SW 1271 (cell line): ENCODE data around the gene ZFP36.

Source experiments
- DNase-seq, 2 experiments: peaks; one replicate each; lab custom pipeline; 2025; lab: John Stamatoyannopoulos, UW

The ZFP36 gene

DNA sequence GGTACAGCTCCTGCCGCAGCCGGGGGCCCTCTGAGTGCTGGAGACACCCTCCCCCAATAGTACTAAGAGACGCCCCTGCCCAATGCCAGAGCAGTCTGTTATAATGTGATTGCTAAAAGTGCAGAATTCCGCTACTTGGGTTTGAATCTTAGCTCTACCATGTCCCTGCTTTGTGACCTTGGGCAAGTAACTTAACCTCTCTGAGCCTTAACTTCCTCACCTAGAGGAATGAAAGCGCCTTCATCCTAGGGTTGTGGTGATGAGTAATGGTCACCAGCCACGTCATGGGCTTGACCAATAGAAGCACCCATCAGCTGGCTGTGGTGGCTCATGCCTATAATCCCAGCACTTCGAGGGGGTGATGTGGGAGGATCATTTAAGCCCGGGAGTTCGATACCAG is 12.4 kb downstream of the ZFP36 start:
- no peak for DNase-seq

DNA sequence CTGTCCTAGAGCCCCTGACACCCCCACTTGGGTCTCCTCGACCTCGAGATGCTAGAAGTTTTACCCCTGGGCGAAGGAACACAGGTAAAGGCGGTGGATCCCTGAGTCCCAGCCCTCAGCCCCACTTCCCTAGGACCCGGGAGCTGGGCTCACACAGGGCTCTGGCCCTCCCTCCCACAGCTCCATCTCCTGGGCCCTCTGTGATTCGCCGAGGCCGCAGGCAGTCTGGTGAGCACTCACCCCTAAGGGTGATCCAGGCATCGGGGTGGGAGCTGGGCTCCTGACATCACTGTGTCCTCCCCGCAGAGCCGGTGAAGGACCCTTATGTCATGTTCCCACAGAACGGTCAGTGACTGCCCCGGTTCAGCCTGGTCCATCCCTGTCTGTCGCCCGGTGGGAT is 14.1 kb downstream of the ZFP36 start:
- no peak for DNase-seq

DNA sequence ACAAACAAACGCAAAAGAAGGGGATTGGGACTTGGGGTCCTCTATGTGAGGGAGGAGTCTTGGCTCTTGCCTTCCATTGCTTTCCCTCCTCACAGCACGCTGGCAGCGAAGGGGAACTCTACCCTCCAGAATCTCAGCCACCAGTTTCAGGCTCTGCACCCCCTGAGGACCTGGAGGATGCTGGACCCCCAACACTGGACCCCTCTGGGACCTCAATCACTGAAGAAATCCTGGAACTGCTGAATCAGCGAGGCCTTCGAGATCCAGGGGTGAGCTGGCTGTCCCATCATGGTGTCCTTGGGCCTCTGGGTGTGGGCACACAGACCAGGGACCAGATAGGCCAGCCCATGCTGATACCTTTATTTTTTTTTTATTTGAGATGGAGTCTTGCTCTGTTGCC is 15.4 kb downstream of the ZFP36 start:
- no peak for DNase-seq

DNA sequence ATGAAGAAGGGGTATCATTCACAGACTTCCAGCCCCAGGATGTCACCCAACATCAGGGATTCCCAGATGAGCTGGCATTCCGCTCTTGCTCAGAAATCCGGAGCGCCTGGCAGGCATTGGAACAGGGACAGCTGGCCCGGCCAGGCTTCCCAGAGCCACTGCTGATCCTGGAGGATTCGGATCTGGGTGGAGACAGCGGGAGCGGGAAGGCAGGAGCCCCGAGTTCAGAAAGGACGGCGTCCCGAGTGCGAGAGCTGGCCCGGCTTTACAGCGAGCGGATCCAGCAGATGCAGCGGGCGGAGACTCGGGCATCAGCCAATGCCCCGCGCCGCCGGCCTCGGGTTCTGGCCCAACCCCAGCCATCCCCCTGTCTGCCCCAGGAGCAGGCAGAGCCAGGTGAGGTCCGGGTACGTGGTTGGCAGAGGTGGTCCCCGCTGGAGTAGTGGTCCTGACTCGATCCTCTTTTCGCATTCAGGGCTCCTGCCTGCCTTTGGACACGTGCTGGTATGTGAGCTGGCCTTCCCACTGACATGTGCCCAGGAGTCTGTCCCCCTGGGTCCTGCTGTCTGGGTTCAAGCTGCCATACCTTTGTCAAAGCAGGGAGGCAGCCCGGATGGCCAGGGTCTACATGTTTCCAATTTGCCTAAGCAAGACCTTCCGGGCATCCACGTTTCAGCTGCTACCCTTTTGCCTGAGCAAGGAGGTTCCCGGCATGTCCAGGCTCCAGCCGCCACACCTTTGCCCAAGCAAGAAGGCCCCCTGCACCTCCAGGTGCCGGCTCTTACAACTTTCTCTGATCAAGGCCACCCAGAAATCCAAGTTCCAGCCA is 16.8 kb downstream of the ZFP36 start:
- no peak for DNase-seq

DNA sequence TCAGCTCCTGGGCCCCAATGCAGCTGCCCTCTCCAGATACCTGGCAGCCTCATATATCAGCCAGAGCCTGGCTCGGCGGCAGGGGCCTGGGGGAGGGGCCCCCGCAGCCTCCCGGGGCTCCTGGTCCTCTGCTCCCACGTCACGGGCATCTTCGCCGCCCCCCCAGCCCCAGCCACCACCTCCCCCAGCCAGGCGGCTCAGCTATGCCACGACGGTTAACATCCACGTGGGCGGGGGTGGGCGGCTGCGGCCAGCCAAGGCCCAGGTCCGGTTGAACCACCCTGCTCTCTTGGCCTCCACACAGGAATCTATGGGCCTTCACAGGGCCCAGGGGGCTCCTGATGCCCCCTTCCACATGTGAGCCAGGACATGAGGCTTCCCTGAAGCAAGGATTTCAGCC is 18.3 kb downstream of the ZFP36 start:
- DNase-seq: no peak

DNA sequence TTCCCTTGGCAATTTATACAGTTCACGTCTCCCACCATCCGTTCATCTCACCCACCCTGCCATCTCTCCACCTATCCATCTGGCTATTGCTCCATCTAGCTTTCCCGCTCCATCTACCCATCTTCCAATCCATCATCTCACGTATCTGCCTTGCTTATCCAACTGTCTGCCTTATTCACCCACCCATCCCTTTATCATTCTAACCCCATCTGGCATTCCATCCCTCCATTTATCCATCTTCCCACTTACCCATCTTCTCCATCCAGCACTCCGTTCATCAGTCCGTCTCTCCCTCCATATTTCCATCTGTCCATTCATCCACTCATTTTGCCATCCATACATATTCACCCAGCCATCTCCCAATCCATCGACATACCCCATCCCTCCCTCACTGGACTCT is 19.1 kb downstream of the ZFP36 start:
- no peak for DNase-seq

DNA sequence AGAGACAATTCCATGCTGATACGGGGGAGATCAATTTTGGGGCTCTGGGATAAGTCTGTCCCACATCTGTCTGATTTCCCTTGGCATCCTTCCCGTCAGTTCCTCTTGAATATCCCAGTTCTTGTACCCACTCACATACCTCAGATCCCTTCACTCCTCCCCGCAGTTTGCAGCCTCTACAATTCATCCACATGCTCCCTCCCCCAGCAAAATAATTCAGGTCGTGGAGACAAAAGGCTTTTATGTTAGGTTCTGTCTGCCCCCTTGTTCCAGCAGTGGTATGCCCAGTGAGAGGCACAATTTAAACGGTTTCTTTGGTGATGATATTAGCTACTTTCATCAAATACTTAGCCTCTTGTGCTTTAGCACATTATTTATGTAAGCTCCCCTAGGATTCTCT is 19.5 kb downstream of the ZFP36 start:
- DNase-seq: no peak

DNA sequence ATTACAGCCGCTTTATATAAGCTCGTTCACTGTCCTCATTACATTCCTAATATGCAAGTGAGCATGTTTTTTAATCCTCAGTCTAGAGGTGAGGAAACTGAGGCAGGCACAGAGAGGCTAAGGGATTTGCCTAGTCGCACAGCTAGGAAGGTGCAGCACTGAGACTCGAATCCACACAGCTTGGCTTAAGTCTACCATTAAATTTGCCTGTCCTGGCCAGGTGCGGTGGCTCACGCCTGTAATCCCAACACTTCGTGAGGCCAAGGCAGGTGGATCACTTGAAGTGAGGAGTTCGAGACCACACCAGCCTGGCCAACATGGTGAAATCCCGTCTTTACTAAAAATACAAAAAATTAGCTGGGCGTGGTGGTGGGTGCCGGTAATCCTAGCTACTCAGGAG is 21.1 kb downstream of the ZFP36 start:
- DNase-seq: no peak

DNA sequence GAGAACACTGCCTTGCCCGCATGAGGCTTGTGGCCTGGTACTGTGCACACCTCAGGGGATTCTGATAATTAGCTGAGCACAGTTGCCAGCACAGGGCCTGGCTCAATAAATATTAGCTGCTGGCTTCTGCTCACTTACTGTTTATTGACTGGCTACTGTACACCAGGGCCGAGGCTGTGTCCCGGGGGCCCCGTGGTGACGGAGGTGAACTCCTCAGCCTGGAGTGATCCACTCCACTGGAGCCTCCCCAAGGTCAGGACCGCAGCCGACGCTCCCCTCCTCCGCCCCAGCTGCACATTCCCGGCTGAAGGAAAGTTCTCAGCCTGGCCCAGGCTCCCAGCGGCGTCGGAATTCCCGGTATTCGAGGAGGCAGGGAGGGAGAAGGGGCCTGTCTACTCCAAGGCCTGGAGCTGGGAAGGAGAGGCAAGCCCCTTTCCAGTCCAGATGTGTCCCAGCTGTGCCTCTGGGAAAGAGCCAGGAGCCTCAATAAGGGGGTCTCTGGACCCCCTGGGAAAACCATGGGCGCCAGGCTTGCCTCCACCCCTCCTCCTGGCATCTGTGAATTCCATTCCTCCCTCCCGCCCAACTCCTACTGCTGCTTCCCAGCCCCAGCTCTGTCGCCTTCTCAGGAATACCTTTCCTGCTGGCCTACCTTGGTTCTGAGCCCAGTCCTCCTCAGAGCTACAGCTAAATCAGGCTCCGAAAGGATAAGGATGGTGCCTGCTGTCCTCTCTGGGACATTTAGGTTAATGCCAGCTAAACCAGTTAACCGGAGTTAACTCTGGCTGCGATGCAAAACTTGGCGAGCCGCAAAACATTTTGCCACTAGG is 21.9 kb downstream of the ZFP36 start:
- DNase-seq: no peak

DNA sequence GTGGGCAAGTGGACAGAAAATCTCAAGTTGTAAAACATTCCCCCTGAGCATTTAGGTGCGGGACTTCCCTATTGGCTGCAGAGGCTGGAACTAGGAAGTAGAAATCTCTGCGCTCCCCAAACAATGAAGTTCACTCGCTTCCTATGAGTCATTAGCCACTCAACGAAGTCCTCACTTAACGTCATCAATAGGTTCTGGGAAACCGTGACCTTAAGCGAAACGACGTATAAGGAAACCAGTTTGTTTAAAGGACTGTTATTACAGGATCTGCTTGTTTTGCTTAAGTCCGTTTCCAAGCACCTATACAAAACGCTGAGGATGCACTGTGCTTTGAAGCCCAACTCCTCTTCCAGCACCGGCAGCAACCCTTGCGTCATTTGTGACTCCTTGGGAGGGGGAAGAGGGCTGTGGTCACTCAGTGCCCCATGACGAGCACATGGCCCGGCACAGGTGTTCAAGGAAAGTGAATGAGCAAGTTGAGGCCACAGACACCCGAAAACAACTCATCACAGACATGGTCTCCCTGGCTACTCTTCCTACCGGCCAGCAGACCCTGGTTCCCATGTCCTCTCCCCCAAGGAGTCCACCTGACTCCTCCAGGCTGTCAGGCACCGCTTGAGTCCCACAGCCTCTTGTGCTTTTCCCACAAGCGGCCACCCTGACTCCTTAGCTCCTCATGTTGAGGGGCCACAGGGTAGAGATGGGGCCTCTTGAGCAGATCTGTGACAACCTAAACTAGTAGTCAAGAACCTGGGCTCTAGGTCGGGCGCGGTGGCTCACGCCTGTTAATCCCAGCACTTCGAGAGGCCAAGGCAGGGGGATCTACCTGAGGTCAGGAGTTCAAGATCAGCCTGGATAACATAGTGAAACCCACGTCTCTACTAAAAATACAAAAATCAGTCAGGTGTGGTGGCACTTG is 24.3 kb downstream of the ZFP36 start:
- DNase-seq: peak; percentile 72 to 89

DNA sequence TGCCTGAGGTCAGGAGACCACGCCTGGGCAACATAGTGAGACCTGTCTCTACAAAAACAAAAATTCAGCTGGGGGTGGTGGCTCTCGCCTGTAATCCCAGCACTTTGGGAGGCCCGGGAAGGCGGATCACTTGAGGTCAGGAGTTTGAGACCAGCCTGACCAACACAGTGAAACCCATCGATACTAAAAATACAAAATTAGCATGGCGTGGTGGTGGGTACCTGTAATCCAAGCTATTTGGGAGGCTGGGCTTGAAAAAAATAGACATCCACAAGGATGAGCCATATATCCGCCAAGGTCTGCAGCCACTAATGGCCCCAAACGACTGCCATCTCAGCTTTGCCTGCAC is 26.0 kb downstream of the ZFP36 start:
- no peak for DNase-seq

DNA sequence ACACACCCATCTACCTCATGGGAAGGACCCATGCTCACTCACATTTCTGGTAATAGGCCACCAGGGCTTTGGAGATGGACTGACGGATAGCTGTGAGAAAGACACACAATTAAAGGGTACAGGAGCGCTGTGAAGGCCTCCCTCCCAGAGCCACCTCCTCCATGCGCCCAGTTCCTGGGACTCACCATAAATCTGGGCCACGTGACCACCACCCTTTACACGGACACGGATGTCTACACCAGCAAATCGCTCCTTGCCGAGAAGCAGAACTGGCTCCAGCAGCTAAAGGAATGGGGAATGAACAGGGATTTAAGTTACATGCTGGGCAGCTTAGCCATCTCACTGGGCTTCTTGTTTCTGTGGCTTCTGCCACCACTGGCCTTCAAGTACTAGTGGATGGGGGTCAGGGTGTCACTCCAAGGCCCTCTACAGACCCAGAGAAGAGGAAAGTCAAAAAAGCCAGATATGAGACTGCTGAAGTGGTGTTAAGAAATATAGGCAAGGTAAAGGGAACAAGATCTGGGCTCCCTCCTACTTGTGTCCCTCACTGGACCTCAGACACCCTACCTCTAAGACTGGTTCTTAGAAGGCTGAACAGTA is 26.9 kb downstream of the ZFP36 start:
- DNase-seq: no peak

DNA sequence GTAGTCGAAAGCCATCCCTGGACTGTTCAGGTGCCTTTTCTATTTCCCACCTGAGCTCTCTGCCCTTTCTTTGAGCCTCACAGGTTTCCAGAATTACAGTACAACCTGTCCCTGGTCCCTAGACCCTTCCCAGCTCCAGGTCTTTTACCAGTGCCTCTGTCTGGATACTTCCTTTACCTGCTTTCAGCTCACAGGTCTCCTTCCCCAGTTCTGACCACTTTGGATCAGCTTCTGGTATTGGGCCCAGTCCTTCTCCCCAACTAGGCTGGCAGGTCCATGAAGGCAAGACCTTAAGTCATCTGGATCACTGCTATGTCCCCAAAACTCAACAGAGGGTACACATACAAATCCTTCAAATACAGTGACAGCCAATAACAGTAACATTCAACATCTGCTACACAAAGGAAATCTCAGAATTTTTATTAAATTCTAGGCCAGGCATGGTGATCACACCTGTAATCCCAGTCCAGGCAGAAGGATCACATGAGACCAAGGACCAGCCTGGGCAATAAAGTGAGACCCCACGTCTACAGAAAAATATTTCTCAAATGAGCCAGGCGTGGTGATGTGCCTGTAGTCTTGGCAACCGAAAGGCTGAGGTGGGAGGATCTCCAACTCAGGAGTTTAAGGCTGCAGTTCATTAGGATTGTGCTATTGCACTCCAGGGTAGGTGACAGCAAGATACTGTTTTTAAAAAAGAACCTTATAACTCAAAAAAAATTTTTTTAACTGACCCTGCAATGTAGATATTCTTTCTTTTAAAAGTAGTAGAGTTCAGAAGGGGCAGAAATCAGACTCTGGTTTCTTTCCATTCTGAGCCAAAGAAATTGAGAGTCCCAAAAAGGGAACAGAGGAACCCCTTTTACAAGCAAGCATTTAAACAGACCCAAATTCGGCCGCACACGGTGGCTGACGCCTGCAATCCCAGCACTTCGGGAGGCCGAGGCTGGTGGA is 27.8 kb downstream of the ZFP36 start:
- no peak for DNase-seq

DNA sequence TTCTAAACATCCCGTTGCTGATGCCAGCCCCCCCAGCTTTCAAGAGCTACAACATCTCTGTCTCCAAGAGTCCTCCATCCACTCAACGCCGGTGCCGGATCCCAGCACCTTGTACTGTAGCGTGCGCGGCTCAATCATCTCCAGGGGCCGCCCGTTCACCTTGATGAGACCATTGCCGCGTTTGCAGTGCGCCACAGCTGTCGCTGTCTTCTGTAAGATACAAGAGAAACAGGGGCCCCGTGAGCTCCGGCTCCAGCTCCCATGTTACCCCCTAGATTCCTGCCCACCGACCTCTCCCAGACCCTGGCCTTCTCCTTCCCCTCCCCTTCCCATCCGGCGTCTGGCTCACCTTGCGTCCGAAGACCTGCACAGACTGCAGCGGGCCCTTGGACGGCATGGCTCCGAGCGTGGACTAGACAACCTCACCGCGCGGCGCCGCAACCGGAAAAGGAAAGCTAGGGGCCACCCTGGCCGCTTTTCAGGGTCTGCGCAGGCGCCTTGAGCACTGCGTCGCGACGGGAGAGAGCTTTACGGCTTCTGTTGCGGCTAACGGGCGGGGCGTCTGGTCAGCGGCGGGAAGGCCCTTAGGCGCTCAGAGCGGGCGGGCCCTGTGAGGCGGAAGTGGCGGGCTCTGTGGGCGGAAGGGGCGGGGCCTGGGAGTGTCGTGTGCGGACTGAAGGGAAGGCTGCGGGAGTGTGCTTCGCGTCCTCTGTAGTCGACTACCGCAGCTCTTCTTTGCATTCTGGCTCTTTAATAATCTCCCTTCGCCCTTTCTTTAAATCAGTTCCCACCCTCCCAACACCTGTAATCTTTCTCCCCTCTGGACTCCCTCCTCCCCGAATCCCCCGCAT is 29.1 kb downstream of the ZFP36 start, which contains the start of gene RPS16:
RPS16 (minus strand) TSS at position 451 of the 851 bp plus-strand sequence; CDS start at position 397, 54 bp downstream.
- DNase-seq: peak; percentile 73 to 92

DNA sequence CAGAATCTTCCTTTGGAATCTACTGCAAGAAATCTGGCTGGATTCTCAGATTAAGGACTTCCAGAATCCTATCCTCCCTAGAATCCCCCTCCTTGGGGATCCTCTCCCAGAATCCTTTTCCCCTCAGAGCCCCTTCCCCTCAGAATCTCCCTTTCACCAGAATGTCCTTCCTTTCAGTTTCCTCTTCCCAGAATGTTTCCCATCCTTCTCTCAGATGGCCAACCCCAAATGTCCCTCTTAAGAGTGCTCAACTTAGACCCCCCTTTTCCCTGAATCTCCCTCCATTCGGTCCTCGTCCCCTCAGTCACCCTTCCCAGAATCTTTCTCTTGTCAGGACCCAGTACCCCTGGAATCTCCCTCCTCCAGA is 29.7 kb downstream of the ZFP36 start:
- DNase-seq: no peak

DNA sequence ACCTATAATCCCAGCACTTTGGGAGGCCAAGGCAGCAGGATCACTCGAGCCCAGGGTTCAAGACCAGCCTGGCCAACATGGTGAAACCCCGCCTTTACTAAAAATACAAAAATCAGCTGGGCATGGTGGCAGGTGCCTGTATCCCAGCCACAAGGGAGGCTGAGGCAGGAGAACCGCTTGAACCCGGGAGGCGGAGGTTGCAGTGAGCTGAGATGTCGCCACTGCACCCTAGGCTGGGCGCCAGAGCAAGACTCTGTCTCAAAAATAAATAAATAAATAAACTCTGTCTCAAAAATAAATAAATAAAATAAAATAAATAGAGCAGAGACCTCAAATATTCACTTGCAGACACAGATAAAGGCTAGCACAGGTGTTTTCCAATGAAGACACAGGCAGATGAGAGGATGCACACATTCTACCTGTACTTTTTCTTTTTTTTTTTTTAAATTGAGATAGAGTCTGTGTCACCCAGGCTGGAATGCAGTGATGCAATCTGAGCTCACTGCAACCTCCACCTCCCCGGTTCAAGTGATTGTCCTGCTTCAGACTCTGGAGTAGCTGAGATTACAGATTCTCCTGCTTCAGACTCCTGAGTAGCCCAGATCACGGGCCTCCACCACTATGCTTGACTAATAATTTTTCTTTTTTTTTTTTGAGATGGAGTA is 31.8 kb downstream of the ZFP36 start:
- no peak for DNase-seq

DNA sequence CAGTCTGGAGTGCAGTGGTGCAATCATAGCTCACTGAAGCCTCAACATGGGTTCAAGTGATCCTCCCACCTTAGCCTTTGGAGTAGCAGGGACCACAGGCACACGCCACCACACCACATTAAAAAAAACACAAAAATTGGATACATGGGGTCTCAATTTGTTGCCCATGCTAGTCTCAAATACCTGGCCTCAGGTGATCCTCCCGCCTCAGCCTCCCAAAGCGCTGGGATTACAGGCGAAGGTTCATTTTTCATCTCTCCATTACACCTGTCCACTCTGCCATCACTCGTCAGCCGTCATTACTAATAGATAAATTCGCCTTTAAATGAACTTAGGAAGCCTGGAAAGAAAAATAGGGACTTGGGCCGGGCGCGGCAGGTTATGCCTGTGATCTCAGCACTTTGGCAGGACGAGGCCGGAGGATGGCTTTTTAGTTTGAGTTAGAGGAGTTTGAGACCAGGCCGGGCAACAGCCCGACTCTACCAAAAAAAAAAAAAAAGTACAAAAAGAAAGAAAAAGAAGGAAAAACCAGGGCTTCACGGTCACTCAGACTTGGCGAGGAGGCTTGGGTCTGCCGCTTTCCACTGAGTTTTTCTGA is 38.0 kb downstream of the ZFP36 start:
- DNase-seq: no peak

DNA sequence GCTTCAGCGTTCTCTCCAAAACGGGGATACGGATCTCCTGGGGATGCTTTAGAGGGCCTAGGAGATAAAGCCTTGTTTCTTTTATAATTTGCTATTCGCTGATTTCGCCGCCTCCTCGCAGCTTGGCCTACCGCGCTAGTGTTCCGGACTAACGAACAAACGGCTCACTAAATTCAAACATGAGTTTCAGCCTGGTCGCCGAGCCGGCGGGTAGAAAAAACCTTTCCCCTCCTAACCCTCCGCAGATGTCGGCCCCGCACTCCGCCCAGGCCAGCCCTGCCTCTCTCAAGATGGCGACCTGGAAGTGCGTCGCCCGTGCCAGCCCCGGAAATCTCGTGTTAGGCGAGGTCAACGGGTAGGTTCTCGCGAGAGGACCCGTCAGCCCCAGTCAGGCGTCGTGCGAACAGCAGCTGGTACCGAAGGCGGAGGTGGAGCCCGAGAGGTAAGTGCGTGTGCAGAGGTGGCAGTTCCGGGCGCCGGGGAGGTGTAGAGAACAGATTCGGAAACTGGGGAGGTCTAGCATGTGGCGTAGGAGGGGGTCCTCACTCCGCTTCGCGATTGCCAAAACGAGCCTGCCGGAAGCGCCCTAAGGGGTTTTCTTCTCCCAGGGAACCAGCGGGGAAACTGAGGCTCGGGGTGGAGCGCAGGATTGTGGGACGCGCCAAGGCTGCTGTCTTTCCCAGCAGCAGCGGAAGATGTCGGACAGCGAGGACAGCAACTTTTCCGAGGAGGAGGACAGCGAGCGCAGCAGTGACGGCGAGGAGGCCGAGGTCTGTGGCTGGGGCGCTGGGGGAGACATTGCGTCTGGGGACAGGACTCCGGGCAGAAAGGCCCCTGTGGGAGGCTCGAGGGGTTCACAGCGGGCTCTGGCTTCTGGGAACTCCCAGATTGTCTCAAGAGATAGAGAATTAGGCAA is 38.8 kb downstream of the ZFP36 start, which contains the start of gene SUPT5H:
SUPT5H (plus strand) TSS at position 387 of the 916 bp plus-strand sequence; CDS start at position 696, 309 bp downstream.
- DNase-seq: peak; percentile 80 to 90
